A549 treated with GW870086 at 1 μM for 4 hours (cell line): Measurements from ENCODE around the gene ARHGAP32. TPM values are rescaled to one million over a fixed set of nuclear protein-coding genes. Genes with fewer than 3 reads are reported as not detected.

Experiments used
- total RNA-seq: library from RNA; stranded (reverse); fragments of 200-300 nt; extraction: Qiagen RNA extraction; gene quantifications from 5 replicates; pipeline ENCODE4 v1.2.3, GENCODE V29; 2022; ENCODE audit warnings: low read depth

ARHGAP32 gene
- total RNA-seq = 3.6 to 5.8 TPM (median 4.8 TPM) in 5 replicates

GRCh38 chr11:129192150-129192549 lies at the start of gene ARHGAP32:
Gene ARHGAP32 (minus strand): TSS chr11:129192325. CDS start chr11:129192198, 127 bp downstream.

DNA sequence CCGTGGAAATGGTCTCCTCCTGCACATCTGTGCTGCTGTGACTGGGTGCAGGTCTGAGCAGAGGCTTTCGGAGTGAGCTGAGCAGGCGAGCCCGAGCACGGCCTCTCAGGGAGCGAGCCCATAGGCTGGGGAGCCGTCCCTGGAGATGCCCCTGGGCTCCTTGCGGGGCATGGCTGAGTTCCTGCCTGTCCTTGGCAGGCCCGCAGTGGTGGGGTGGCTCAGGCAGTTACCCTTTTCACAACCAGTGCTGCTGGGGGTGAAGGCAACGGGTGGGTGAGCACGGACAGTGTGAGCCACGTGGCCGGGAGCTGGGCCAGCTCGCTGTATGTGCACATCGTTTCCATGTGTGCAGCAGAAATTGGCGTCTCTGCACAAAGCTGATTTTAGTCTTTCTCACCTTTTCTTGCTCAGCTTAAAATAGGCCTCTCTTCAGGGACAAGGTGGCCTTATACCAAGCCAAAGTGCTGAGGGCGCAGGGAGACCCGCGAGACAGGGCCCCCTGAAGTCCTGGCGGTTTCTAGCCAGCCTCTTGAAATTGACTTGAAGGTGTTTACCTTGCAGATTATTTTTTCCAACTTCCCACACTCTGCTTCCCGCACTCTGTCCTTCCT lies 249.2 kb downstream of the ARHGAP32 start, which contains the start of gene TP53AIP1:
Gene TP53AIP1 (minus strand): TSS at position 55 of the 611 bp plus-strand sequence. CDS start 5,053 bp downstream, outside the sequence.

Other genes starting within 250 kb of the ARHGAP32 start
- gene TP53AIP1, start 249.5 kb downstream of the ARHGAP32 start, total RNA-seq = 0.14 to 0.20 TPM in 2 of 5 replicates, not detected in the others
- gene BARX2, start 183.5 kb upstream of the ARHGAP32 start, total RNA-seq = not detected in 5 replicates